HG03378 (cell line): ENCODE results near the gene RBM23.
A peak's percentile ranks its signal among the peaks of the same experiment; 100 is the strongest.
"Not testable (repeated sequence)": the region's sequence is repeated elsewhere in the genome, so short reads cannot be mapped to it uniquely, and the experiment has no call there.

ENCODE experiments used
- ATAC-seq: cut with Tn5 transposase; IDR thresholded peaks from one replicate; pipeline ENCODE4 v1.9.1; 2021; ENCODE audit warnings: mild to moderate bottlenecking, moderate library complexity; ENCODE audit not compliant: unreplicated experiment

Gene RBM23

GRCh38 chr14:22918804-22919600 is at the start of gene RBM23:
RBM23 (minus strand) TSS chr14:22919149.
- ATAC-seq = peak; percentile 90

- no peak for ATAC-seq
Observed at GRCh38 chr14:22966783-22967269, 47.9 kb upstream of the RBM23 start.

- not testable (repeated sequence) for ATAC-seq
Observed at GRCh38 chr14:22965916-22966782, 47.2 kb upstream of the RBM23 start.

GRCh38 chr14:22962061-22962676 is 43.2 kb upstream of the RBM23 start:
- no peak for ATAC-seq

- no peak for ATAC-seq
Observed at GRCh38 chr14:22955702-22956569, 37.0 kb upstream of the RBM23 start.

GRCh38 chr14:22952418-22952817 is 33.5 kb upstream of the RBM23 start:
- no peak for ATAC-seq

GRCh38 chr14:22951795-22952194 is 32.8 kb upstream of the RBM23 start:
- not testable (repeated sequence) for ATAC-seq

- ATAC-seq = no peak
Observed at GRCh38 chr14:22945642-22946041, 26.7 kb upstream of the RBM23 start.

GRCh38 chr14:22939684-22940083 is 20.7 kb upstream of the RBM23 start:
- ATAC-seq = no peak

GRCh38 chr14:22935156-22935555 is 16.2 kb upstream of the RBM23 start:
- no peak for ATAC-seq

GRCh38 chr14:22932146-22932545 is 13.2 kb upstream of the RBM23 start:
- no peak for ATAC-seq

- ATAC-seq = no peak
Observed at GRCh38 chr14:22929961-22930364, 11.0 kb upstream of the RBM23 start.

- ATAC-seq = peak; percentile 92
Observed at GRCh38 chr14:22929104-22929960, 10.4 kb upstream of the RBM23 start, which contains the start of gene PRMT5. PRMT5 (minus strand) TSS chr14:22929376; CDS start chr14:22929361, 15 bp downstream.

GRCh38 chr14:22928237-22929103 is 9.5 kb upstream of the RBM23 start:
- no peak for ATAC-seq

GRCh38 chr14:22926316-22926715 is 7.4 kb upstream of the RBM23 start:
- ATAC-seq = no peak

- ATAC-seq = no peak
Observed at GRCh38 chr14:22925513-22925912, 6.6 kb upstream of the RBM23 start.

- no peak for ATAC-seq
Observed at GRCh38 chr14:22923746-22924145, 4.8 kb upstream of the RBM23 start.

- no peak for ATAC-seq
Observed at GRCh38 chr14:22922294-22922693, 3.3 kb upstream of the RBM23 start.
